Hematopoietic multipotent progenitor cell treated with erythropoietin and hydrocortisone succinate and interleukin-3 and kit ligand, for 4 days (in vitro differentiated cells): ENCODE results near the gene ITSN2.

Experiments
- DNase-seq: peaks from one replicate; pipeline ENCODE4 v3.0.0-alpha.2; 2015

Gene ITSN2

GRCh38 chr2:24332791-24333540 is 27.4 kb downstream of the ITSN2 start:
- peak; percentile 50 for DNase-seq

GRCh38 chr2:24330161-24330560 is 30.2 kb downstream of the ITSN2 start:
- no peak for DNase-seq

- peak; percentile 80 for DNase-seq
These were observed 30.6 kb downstream of the ITSN2 start for GRCh38 chr2:24329700-24330099.

GRCh38 chr2:24328010-24328409 is 32.3 kb downstream of the ITSN2 start:
- peak; percentile 29 for DNase-seq

- DNase-seq: no peak
These were observed 42.8 kb downstream of the ITSN2 start for GRCh38 chr2:24317491-24317920.

- DNase-seq: no peak
These were observed 44.7 kb downstream of the ITSN2 start for GRCh38 chr2:24315669-24316068.

- DNase-seq: no peak
These were observed 46.3 kb downstream of the ITSN2 start for GRCh38 chr2:24313744-24314632.

- no peak for DNase-seq
These were observed 52.4 kb downstream of the ITSN2 start for GRCh38 chr2:24307961-24308360.

GRCh38 chr2:24304631-24305030 is 55.7 kb downstream of the ITSN2 start:
- no peak for DNase-seq

- DNase-seq: peak; percentile 38
These were observed 56.2 kb downstream of the ITSN2 start for GRCh38 chr2:24304098-24304497.

GRCh38 chr2:24301599-24301998 is 58.7 kb downstream of the ITSN2 start:
- DNase-seq: no peak

- no peak for DNase-seq
These were observed 62.7 kb downstream of the ITSN2 start for GRCh38 chr2:24297663-24298062.

GRCh38 chr2:24287171-24287570 is 73.2 kb downstream of the ITSN2 start:
- DNase-seq: no peak

GRCh38 chr2:24285484-24286152 is 74.7 kb downstream of the ITSN2 start:
- no peak for DNase-seq

GRCh38 chr2:24280645-24281044 is 79.7 kb downstream of the ITSN2 start:
- DNase-seq: no peak

- DNase-seq: no peak
These were observed 80.2 kb downstream of the ITSN2 start for GRCh38 chr2:24280161-24280560.

- DNase-seq: no peak
These were observed 83.9 kb downstream of the ITSN2 start for GRCh38 chr2:24276349-24276899.

GRCh38 chr2:24274809-24275208 is 85.5 kb downstream of the ITSN2 start:
- no peak for DNase-seq

GRCh38 chr2:24273598-24273997 is 86.7 kb downstream of the ITSN2 start:
- DNase-seq: no peak

GRCh38 chr2:24272907-24273306 is 87.4 kb downstream of the ITSN2 start:
- DNase-seq: no peak

GRCh38 chr2:24272161-24272802 is 88.1 kb downstream of the ITSN2 start:
- DNase-seq: no peak

- DNase-seq: no peak
These were observed 91.1 kb downstream of the ITSN2 start for GRCh38 chr2:24269265-24269664.

- DNase-seq: no peak
These were observed 95.1 kb downstream of the ITSN2 start for GRCh38 chr2:24265212-24265611.
